Right lung (tissue), 5 donors: ENCODE measurements around the gene ELMO1. TPM values are rescaled to one million over a fixed set of nuclear protein-coding genes. Genes with fewer than 3 reads are reported as not detected.

Experiments
- DNase-seq, 2 donors: peaks; one replicate each; pipeline ENCODE4 v3.0.0-alpha.2; 2013
- polyA plus RNA-seq, 5 donors: library from polyadenylated mRNA; unstranded; fragments of 120-200 nt; gene quantifications; one replicate each; pipeline versions ENCODE4 v1.2.1 to v1.2.3, GENCODE V29; 2013; ENCODE audit warnings: inconsistent platforms in 1 of 5, low replicate concordance in 1 of 5; ENCODE audit not compliant: insufficient read length in 5 of 5, insufficient read depth in 1 of 5

The ELMO1 gene
- polyA plus RNA-seq, 5 donors, result 36.7 to 56.0 (median 46.0) TPM

- no peak for DNase-seq
Measured at GRCh38 chr7:37225285-37225969, 223.2 kb downstream of the ELMO1 start.

GRCh38 chr7:37224746-37225145 lies 223.9 kb downstream of the ELMO1 start:
- no peak for DNase-seq

GRCh38 chr7:37220664-37221063 lies 228.0 kb downstream of the ELMO1 start:
- DNase-seq, result no peak

- no peak for DNase-seq
Measured at GRCh38 chr7:37218956-37219355, 229.7 kb downstream of the ELMO1 start.

- DNase-seq, result no peak
Measured at GRCh38 chr7:37216923-37217322, 231.7 kb downstream of the ELMO1 start.

- DNase-seq, result no peak
Measured at GRCh38 chr7:37216156-37216852, 232.4 kb downstream of the ELMO1 start.

- no peak for DNase-seq
Measured at GRCh38 chr7:37215290-37215923, 233.3 kb downstream of the ELMO1 start.

GRCh38 chr7:37212556-37212955 lies 236.1 kb downstream of the ELMO1 start:
- DNase-seq, result peak; percentile 95 to 97

GRCh38 chr7:37212051-37212450 lies 236.6 kb downstream of the ELMO1 start:
- DNase-seq, result no peak

- peak; percentile 87 to 90 for DNase-seq
Measured at GRCh38 chr7:37211097-37211880, 237.4 kb downstream of the ELMO1 start.

- DNase-seq, result no peak
Measured at GRCh38 chr7:37209195-37209594, 239.5 kb downstream of the ELMO1 start.

- DNase-seq, result peak; percentile 91 to 94
Measured at GRCh38 chr7:37208528-37208927, 240.1 kb downstream of the ELMO1 start.

- DNase-seq, result no peak
Measured at GRCh38 chr7:37206192-37206591, 242.5 kb downstream of the ELMO1 start.

GRCh38 chr7:37205451-37205850 lies 243.2 kb downstream of the ELMO1 start:
- DNase-seq, result no peak

- no peak for DNase-seq
Measured at GRCh38 chr7:37201876-37202198, 246.8 kb downstream of the ELMO1 start.

- peak; percentile 84 to 90 for DNase-seq
Measured at GRCh38 chr7:37201003-37201875, 247.4 kb downstream of the ELMO1 start.

- peak; percentile 73 to 80 for DNase-seq
Measured at GRCh38 chr7:37198906-37199485, 249.7 kb downstream of the ELMO1 start.

- peak; percentile 59 to 65 for DNase-seq
Measured at GRCh38 chr7:37198041-37198905, 250.4 kb downstream of the ELMO1 start.

- DNase-seq, result no peak
Measured at GRCh38 chr7:37197108-37197507, 251.6 kb downstream of the ELMO1 start.

- DNase-seq, result no peak
Measured at GRCh38 chr7:37196676-37197075, 252.0 kb downstream of the ELMO1 start.
